Measurements from ENCODE around the gene NXPH3. TPM values are rescaled to one million over a fixed set of nuclear protein-coding genes. Genes with fewer than 3 reads are reported as not detected.

Gene NXPH3
- total RNA-seq, 2 donors from 2014 or later = 4.7 to 15.5 TPM

- 83% methylated on average over 6 of the region's 6 CpGs for WGBS
- TF ChIP-seq POLR2AphosphoS5 (IDR thresholded peaks at IDR 0.05) (no peak), POLR2A (IDR thresholded peaks at IDR 0.05) (no peak)
- TF ChIP-seq, protein P1, sequence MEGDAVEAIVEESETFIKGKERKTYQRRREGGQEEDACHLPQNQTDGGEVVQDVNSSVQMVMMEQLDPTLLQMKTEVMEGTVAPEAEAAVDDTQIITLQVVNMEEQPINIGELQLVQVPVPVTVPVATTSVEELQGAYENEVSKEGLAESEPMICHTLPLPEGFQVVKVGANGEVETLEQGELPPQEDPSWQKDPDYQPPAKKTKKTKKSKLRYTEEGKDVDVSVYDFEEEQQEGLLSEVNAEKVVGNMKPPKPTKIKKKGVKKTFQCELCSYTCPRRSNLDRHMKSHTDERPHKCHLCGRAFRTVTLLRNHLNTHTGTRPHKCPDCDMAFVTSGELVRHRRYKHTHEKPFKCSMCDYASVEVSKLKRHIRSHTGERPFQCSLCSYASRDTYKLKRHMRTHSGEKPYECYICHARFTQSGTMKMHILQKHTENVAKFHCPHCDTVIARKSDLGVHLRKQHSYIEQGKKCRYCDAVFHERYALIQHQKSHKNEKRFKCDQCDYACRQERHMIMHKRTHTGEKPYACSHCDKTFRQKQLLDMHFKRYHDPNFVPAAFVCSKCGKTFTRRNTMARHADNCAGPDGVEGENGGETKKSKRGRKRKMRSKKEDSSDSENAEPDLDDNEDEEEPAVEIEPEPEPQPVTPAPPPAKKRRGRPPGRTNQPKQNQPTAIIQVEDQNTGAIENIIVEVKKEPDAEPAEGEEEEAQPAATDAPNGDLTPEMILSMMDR (IDR thresholded peaks at IDR 0.05) = no peak
- H3K27me3 ChIP-seq (replicated peaks; ENCODE audit: insufficient read depth) = no peaks in the 10 kb centered on the region
- H3K4me1 ChIP-seq (replicated peaks) = no peaks in the 10 kb centered on the region
- no peaks in the 10 kb centered on the region for H3K9me3 ChIP-seq
- no peak overlapping the region for H3K4me3 ChIP-seq
- DNase-seq (ENCODE audit: low spot score) = no peak
- intact Hi-C loops (cut with DNase I) = loop anchor here (5.0 kb wide), 1 partner anchor 424 kb away; the partner anchor contains the start of gene DLX3
- no peak overlapping the region for H3K27ac ChIP-seq
- H3K36me3 ChIP-seq = no peaks in the 10 kb centered on the region
Observed at GRCh38 chr17:49572806-49573420, 2.8 kb upstream of the NXPH3 start.

DNA sequence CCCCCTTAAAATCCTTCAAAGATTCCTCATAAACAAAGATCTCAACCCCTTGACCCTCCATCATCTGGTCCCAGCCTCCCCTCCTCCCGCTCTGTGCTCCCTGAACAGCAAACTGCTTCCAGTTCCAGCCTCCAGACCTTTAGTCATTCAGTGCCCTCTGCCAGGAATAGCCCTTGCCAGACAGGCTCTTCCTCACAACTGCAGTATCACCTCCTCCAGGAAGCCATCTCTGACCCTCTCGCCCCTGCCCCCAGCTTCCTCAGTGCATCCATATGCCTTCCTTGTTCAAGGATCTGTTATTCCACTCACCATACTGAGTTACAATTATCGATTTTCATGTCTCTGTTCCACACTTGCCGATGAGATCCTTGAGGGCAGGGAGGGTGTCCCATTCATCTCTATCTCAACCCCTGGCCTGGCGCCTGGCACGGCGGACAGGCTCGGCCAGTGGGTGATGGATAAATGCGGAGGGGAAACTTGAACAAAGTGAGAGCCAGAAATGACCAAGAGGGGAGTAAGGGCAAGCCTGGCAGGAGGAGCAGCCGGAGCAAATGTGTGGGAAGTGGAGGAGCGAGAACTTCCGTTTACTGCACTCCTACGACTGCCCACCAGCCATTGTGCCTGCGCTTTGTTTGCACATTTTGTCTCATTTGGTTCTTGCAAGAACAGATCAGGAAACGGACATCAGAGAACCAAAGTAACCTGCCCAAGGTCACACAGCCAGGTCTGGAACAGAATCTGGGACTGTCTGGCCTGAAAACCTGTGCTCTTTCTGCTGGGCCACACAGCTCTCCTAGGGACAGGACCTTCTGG is 2.0 kb upstream of the NXPH3 start:
- no peaks in the 10 kb centered on the region for H3K27me3 ChIP-seq (replicated peaks; ENCODE audit: insufficient read depth)
- no peaks in the 10 kb centered on the region for H3K4me1 ChIP-seq (replicated peaks)
- intact Hi-C loops (cut with DNase I) = loop anchor here (5.0 kb wide), 1 partner anchor 424 kb away; the partner anchor contains the start of gene DLX3
- no peaks in the 10 kb centered on the region for H3K9me3 ChIP-seq
- no peak for DNase-seq (ENCODE audit: low spot score)
- 67% methylated on average over 15 of the region's 15 CpGs for WGBS
- H3K4me3 ChIP-seq = no peak overlapping the region
- no peaks in the 10 kb centered on the region for H3K36me3 ChIP-seq
- no peak for TF ChIP-seq POLR2AphosphoS5 (IDR thresholded peaks at IDR 0.05)
- TF ChIP-seq POLR2A (IDR thresholded peaks at IDR 0.05) = no peak
- TF ChIP-seq, protein P1 (IDR thresholded peaks at IDR 0.05) = no peak
- peak overlapping the region in 1 of 2 donors; percentile 67 for H3K27ac ChIP-seq

- DNase-seq (ENCODE audit: low spot score) = no peak
- no peaks in the 10 kb centered on the region for H3K4me1 ChIP-seq (replicated peaks)
- no peaks in the 10 kb centered on the region for H3K27me3 ChIP-seq (replicated peaks; ENCODE audit: insufficient read depth)
- no peaks in the 10 kb centered on the region for H3K9me3 ChIP-seq
- H3K36me3 ChIP-seq = no peaks in the 10 kb centered on the region
- intact Hi-C loops (cut with DNase I) = loop anchor here (5.0 kb wide), 1 partner anchor 423 kb away; the partner anchor contains the start of gene DLX3
- 39% methylated on average over 13 of the region's 13 CpGs for whole genome bisulfite sequencing
- H3K27ac ChIP-seq = peak overlapping the region; percentile 67 to 77
- H3K4me3 ChIP-seq = no peak overlapping the region
- TF ChIP-seq, protein P1 (IDR thresholded peaks at IDR 0.05) = no peak
- TF ChIP-seq POLR2AphosphoS5 (IDR thresholded peaks at IDR 0.05) (no peak), POLR2A (IDR thresholded peaks at IDR 0.05) (no peak)
Observed at GRCh38 chr17:49574323-49574781, 1.3 kb upstream of the NXPH3 start.

DNA sequence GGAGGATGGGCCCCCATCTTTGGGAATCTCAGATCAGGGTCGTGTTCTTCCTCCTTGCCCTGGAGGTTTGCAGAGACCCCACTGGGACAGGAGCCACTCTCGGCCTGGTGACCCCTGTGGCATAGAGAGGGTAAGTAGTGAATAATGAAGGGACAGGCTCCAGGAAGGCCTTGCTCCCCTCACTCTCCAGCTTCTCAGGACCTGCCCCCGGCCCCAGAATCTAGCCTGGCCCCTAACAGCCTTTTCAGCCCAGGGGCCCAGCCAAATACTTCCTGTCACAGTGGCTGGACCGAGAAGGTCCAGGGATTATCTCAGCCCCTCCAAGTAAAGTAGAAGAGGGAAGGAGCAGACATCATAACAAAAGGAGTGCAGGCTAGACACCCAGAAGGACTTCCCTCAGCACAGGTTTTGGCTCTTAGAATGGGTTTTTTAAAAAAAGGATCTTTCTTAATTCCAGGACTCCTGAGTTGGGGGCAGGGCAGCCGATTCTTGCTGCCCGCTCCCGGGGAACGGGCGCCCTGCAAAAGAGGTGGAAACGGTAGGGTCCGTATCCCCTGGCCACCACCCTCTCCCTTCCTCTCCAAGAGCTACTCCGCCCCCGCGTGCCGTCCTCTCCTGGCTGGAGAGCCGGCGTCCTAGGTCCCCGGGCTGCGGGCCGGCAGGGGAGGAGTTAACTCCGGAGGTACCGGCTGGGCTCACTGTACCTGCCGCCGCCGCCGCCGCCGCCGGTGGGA is 559 bp upstream of the NXPH3 start:
- Histone ChIP-seq H3K36me3 (no peaks in the 10 kb centered on the region), H3K4me1 (replicated peaks) (no peaks in the 10 kb centered on the region), H3K4me3 (peak overlapping the region; percentile 50 to 58), H3K9me3 (no peaks in the 10 kb centered on the region), H3K27me3 (replicated peaks; ENCODE audit: insufficient read depth) (no peaks in the 10 kb centered on the region), H3K27ac (peak overlapping the region; percentile 67 to 77)
- WGBS = 11% methylated on average over 29 of the region's 29 CpGs
- intact Hi-C loops (cut with DNase I) = loop anchor here (5.0 kb wide), 2 partner anchors 42 to 422 kb away; partner anchors contain the start of gene DLX3
- DNase-seq (ENCODE audit: low spot score) = no peak
- TF ChIP-seq POLR2AphosphoS5 (IDR thresholded peaks at IDR 0.05) = no peak
- TF ChIP-seq, protein P1 (IDR thresholded peaks at IDR 0.05) = no peak

Data from prostate gland (tissue), 2 donors.